ENCODE results near the gene ABCG1. TPM values are rescaled to one million over a fixed set of nuclear protein-coding genes. Genes with fewer than 3 reads are reported as not detected.

ABCG1 gene
- total RNA-seq, 4 donors from 2014 or later: 3.4 to 43.3 (median 10.3) TPM

DNA sequence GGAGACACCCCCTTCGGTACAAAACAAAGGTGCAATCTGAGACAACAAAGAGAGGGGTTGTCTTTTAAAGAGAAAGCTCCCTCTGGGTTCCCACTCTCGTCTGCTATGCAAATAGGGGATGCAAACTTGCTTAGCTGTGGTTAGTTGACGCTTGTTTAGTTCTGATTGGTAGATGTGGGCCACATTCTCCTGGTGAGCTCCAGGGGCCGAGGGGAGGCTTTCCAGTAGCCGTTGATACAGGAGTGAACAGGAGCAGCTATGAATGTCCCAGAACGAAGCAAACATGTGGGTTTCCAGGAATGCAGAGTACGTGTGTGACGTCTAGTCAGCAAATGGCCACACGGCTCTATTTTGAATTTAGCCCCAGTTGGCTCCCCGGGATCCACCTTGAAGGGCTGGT lies 117.1 kb downstream of the ABCG1 start:
- no peak for ATAC-seq
- TF ChIP-seq, protein P1, sequence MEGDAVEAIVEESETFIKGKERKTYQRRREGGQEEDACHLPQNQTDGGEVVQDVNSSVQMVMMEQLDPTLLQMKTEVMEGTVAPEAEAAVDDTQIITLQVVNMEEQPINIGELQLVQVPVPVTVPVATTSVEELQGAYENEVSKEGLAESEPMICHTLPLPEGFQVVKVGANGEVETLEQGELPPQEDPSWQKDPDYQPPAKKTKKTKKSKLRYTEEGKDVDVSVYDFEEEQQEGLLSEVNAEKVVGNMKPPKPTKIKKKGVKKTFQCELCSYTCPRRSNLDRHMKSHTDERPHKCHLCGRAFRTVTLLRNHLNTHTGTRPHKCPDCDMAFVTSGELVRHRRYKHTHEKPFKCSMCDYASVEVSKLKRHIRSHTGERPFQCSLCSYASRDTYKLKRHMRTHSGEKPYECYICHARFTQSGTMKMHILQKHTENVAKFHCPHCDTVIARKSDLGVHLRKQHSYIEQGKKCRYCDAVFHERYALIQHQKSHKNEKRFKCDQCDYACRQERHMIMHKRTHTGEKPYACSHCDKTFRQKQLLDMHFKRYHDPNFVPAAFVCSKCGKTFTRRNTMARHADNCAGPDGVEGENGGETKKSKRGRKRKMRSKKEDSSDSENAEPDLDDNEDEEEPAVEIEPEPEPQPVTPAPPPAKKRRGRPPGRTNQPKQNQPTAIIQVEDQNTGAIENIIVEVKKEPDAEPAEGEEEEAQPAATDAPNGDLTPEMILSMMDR (IDR thresholded peaks at IDR 0.05 in 4 of 5, conservative IDR thresholded peaks at IDR 0.05 in 1 of 5): no peak
- TF ChIP-seq POLR2A (IDR thresholded peaks at IDR 0.05): no peak
- no peaks in the 10 kb centered on the region for H3K4me1 ChIP-seq
- no peak overlapping the region for H3K4me3 ChIP-seq
- DNase-seq: no peak
- in situ Hi-C loops (cut with MboI; ENCODE audit: low sequenced_read_pairs in 4 of 4) (loop anchor here in 1 of 4 donors (25.0 kb wide), 1 partner anchor 101 kb away; no protein-coding TSS in a partner anchor), intact Hi-C loops (cut with DNase I; ENCODE audit: low total_unique reads) (loop anchor here (10.0 kb wide), 1 partner anchor 199 kb away; no protein-coding TSS in a partner anchor)
- H3K27ac ChIP-seq: no peak overlapping the region
- H3K27me3 ChIP-seq: peaks cover 7 to 22% (median 22%) of the 10 kb centered on the region in 3 donors
- no peaks in the 10 kb centered on the region for H3K36me3 ChIP-seq
- peaks cover 0 to 5% (median 0%) of the 10 kb centered on the region in 3 donors for H3K9me3 ChIP-seq

DNA sequence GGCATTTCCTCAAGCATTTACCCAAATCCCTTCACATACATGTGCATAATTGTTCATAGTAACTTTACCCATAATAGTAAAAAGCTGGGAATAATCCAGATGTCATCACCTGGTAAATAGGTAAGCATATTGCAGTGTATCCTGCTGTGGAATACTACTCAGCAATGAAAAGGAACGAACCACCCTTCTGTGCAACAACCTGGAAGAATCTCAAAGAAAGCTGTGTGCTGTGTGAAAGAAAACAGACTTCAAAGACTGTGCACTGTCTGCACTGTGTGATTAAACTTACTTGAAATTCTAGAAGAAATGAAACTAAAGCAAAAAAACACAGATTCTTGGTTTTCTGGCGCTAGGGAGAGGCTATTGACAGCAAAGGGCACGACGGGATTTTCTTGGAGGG lies 118.3 kb downstream of the ABCG1 start:
- in situ Hi-C loops (cut with MboI; ENCODE audit: low sequenced_read_pairs in 4 of 4) (loop anchor here in 1 of 4 donors (25.0 kb wide), 1 partner anchor 100 kb away; no protein-coding TSS in a partner anchor), intact Hi-C loops (cut with DNase I; ENCODE audit: low total_unique reads) (loop anchor here (10.0 kb wide), 1 partner anchor 198 kb away; no protein-coding TSS in a partner anchor)
- no peaks in the 10 kb centered on the region for H3K9me3 ChIP-seq
- no peak for DNase-seq
- H3K27me3 ChIP-seq: peaks cover 7 to 22% (median 12%) of the 10 kb centered on the region in 3 donors
- no peaks in the 10 kb centered on the region for H3K4me1 ChIP-seq
- no peak for TF ChIP-seq POLR2A (IDR thresholded peaks at IDR 0.05)
- TF ChIP-seq, protein P1 (IDR thresholded peaks at IDR 0.05 in 4 of 5, conservative IDR thresholded peaks at IDR 0.05 in 1 of 5): no peak
- ATAC-seq: no peak
- H3K27ac ChIP-seq: no peak overlapping the region
- no peaks in the 10 kb centered on the region for H3K36me3 ChIP-seq
- H3K4me3 ChIP-seq: no peak overlapping the region

GRCh38 chr21:42337830-42338728 lies 119.1 kb downstream of the ABCG1 start:
- Histone ChIP-seq H3K27me3 (peaks cover 7 to 18% (median 8%) of the 10 kb centered on the region in 3 donors), H3K27ac (no peak overlapping the region), H3K4me3 (peak overlapping the region in 1 of 4 donors; percentile 30), H3K9me3 (no peaks in the 10 kb centered on the region), H3K4me1 (no peaks in the 10 kb centered on the region), H3K36me3 (no peaks in the 10 kb centered on the region)
- peak; percentile 69 to 89 for ATAC-seq
- in situ Hi-C loops (cut with MboI; ENCODE audit: low sequenced_read_pairs in 4 of 4): loop anchor here in 1 of 4 donors (25.0 kb wide), 1 partner anchor 99 kb away; no protein-coding TSS in a partner anchor
- peak; percentile 18 to 42 for DNase-seq
- intact Hi-C loops (cut with DNase I; ENCODE audit: low total_unique reads): loop anchor here (10.0 kb wide), 1 partner anchor 197 kb away; no protein-coding TSS in a partner anchor
- TF ChIP-seq POLR2A (IDR thresholded peaks at IDR 0.05): no peak
- TF ChIP-seq, protein P1 (IDR thresholded peaks at IDR 0.05 in 4 of 5, conservative IDR thresholded peaks at IDR 0.05 in 1 of 5): peak in 3 of 5 experiments; percentile 45 to 62 (median 50)

- H3K27ac ChIP-seq: no peak overlapping the region
- ATAC-seq (no peak), DNase-seq (no peak)
- H3K9me3 ChIP-seq: no peaks in the 10 kb centered on the region
- H3K36me3 ChIP-seq: no peaks in the 10 kb centered on the region
- no peaks in the 10 kb centered on the region for H3K4me1 ChIP-seq
- in situ Hi-C loops (cut with MboI; ENCODE audit: low sequenced_read_pairs in 4 of 4) (loop anchor here in 1 of 4 donors (25.0 kb wide), 1 partner anchor 98 kb away; no protein-coding TSS in a partner anchor), intact Hi-C loops (cut with DNase I; ENCODE audit: low total_unique reads) (loop anchor here (10.0 kb wide), 1 partner anchor 196 kb away; no protein-coding TSS in a partner anchor)
- no peak overlapping the region for H3K4me3 ChIP-seq
- TF ChIP-seq POLR2A (IDR thresholded peaks at IDR 0.05): no peak
- TF ChIP-seq, protein P1 (IDR thresholded peaks at IDR 0.05 in 4 of 5, conservative IDR thresholded peaks at IDR 0.05 in 1 of 5): no peak
- H3K27me3 ChIP-seq: peaks cover 3 to 15% (median 7%) of the 10 kb centered on the region in 3 donors
These were observed 120.1 kb downstream of the ABCG1 start for GRCh38 chr21:42338729-42339715.
